ENCODE results near the gene RGS7BP.
A peak's percentile ranks its signal among the peaks of the same experiment; 100 is the strongest.

RGS7BP gene

GRCh38 chr5:64625678-64626077, 119.9 kb downstream of the RGS7BP start:
- no peak overlapping the region for H3K4me3 ChIP-seq
- no peak for TF ChIP-seq CTCF (IDR thresholded peaks at IDR 0.05)
- H3K27ac ChIP-seq = no peak overlapping the region
- no peak for DNase-seq (ENCODE audit: low spot score)

GRCh38 chr5:64628901-64629300, 123.1 kb downstream of the RGS7BP start:
- no peak overlapping the region for H3K4me3 ChIP-seq
- TF ChIP-seq CTCF (IDR thresholded peaks at IDR 0.05) = no peak
- H3K27ac ChIP-seq = no peak overlapping the region
- no peak for DNase-seq (ENCODE audit: low spot score)

GRCh38 chr5:64629841-64630240, 124.0 kb downstream of the RGS7BP start:
- H3K27ac ChIP-seq = no peak overlapping the region
- no peak overlapping the region for H3K4me3 ChIP-seq
- DNase-seq (ENCODE audit: low spot score) = no peak
- no peak for TF ChIP-seq CTCF (IDR thresholded peaks at IDR 0.05)

GRCh38 chr5:64632251-64632650, 126.4 kb downstream of the RGS7BP start:
- Histone ChIP-seq H3K4me3 (no peak overlapping the region), H3K27ac (no peak overlapping the region)
- no peak for DNase-seq (ENCODE audit: low spot score)
- TF ChIP-seq CTCF (IDR thresholded peaks at IDR 0.05) = no peak

GRCh38 chr5:64634997-64635686, 129.3 kb downstream of the RGS7BP start:
- H3K4me3 ChIP-seq = no peak overlapping the region
- no peak overlapping the region for H3K27ac ChIP-seq
- no peak for DNase-seq (ENCODE audit: low spot score)
- peak; percentile 68 for TF ChIP-seq CTCF (IDR thresholded peaks at IDR 0.05)

- DNase-seq (ENCODE audit: low spot score) = no peak
- Histone ChIP-seq H3K27ac (no peak overlapping the region), H3K4me3 (no peak overlapping the region)
- no peak for TF ChIP-seq CTCF (IDR thresholded peaks at IDR 0.05)
Observed at GRCh38 chr5:64637144-64637543, 131.3 kb downstream of the RGS7BP start.

GRCh38 chr5:64637837-64638443, 132.1 kb downstream of the RGS7BP start:
- DNase-seq (ENCODE audit: low spot score) = no peak
- no peak for TF ChIP-seq CTCF (IDR thresholded peaks at IDR 0.05)
- Histone ChIP-seq H3K27ac (no peak overlapping the region), H3K4me3 (no peak overlapping the region)

Data from coronary artery (tissue), 2 donors.